Measurements from ENCODE around the gene SLX9.
"Not testable (repeated sequence)": the region's sequence is repeated elsewhere in the genome, so short reads cannot be mapped to it uniquely, and the experiment has no call there.

Gene SLX9

DNA sequence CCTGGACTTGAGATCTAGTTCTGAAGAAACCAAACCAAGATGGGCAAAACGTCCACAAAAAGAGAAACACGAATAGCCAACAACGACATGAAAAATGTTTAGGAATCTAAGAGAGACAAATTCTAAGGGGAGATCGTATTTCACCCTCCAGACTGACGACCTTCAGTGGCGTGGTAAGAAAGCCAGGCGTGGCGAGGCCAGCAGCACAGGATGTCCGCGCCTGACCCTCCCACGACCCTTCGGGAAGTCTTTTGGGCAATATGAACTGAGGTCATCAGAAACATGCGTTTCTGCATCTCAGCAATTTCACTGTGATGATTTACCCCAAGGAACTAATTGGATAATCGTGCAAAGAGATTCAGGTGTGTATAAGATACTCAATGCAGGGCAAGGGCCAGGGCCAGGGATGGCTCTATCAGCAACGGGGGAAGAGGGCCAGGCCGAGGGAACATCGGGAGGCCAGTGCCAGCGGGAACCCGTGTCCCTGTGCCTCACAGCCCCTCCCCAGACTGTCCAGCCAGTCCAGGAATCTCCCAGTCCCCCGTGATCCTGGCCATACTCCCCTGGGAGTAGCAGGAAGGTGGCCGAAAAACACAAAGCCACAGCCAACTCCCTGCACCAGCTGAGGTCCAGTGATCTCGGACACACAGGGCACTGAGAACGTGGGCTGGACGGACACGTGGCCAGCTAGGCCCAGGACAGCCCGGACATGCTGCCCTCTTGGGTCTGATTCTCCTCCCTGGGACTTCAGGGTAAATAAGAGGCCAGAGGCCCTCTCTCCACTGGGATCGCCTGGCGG lies 81.0 kb downstream of the SLX9 start:
- Histone ChIP-seq H3K27ac (ENCODE audit: low read length) (no peak overlapping the region), H3K4me1 (ENCODE audit: control insufficient read depth in 1 of 2, insufficient read depth in 2 of 2, low read length in 2 of 2) (peaks cover 0 to 10% of the 10 kb centered on the region in 2 donors), H3K36me3 (ENCODE audit: control insufficient read depth in 1 of 2, insufficient read depth in 2 of 2, low read length in 2 of 2) (no peaks in the 10 kb centered on the region), H3K27me3 (ENCODE audit: low read depth, low read length) (peaks cover 4% of the 10 kb centered on the region), H3K9me3 (ENCODE audit: control insufficient read depth in 1 of 2, low read length in 2 of 2) (peaks cover 0 to 4% of the 10 kb centered on the region in 2 donors), H3K4me3 (ENCODE audit: low read depth in 1 of 2, low read length in 2 of 2) (no peak overlapping the region)

DNA sequence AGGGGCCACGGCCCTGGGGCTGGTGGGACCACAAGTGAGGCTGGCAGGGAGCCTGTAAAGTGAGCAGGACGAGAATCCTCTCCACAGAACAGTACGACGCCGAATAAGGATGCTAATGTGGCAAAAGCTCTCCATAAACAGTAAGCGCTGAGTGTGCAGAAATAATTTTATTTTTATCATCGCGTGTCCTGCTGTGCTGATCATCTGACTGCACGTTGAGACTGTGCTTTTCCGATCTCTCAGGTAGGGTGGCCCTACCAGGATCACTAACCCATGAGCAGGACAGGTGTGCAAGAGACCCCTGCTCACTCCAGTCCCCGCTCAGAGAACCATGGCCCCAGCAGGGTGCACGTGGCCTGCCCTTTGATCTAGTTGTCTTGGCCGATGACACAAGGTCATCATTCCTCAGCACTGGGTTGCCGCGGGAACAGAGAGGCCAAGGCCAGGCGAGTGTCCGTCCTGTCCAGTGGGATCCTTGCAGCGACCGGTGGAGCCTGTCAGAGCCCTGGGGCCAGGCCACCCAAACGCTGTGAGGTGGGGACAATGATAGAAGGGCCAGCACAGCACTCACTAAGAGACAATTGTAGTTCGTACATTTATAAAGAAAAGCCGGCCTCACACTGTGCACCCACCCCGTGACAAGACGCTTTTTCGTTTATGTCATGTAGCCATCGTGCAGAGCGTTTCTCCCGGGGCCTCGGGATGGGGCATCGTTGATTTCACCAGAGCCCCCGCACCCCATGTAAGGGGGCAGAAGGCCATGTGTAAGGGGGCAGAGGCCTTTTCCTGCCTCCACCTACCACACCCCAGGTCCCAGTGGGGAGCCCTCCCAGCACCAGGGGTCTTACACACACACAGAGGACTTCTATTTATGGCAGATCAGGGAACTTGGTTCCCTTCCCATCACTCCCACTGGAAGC lies 81.9 kb downstream of the SLX9 start:
- H3K9me3 ChIP-seq (ENCODE audit: control insufficient read depth in 1 of 2, low read length in 2 of 2) = peaks cover 0 to 4% of the 10 kb centered on the region in 2 donors
- H3K4me1 ChIP-seq (ENCODE audit: control insufficient read depth in 1 of 2, insufficient read depth in 2 of 2, low read length in 2 of 2) = peaks cover 0 to 6% of the 10 kb centered on the region in 2 donors
- no peak overlapping the region for H3K27ac ChIP-seq (ENCODE audit: low read length)
- H3K4me3 ChIP-seq (ENCODE audit: low read depth in 1 of 2, low read length in 2 of 2) = no peak overlapping the region
- no peaks in the 10 kb centered on the region for H3K36me3 ChIP-seq (ENCODE audit: control insufficient read depth in 1 of 2, insufficient read depth in 2 of 2, low read length in 2 of 2)
- peaks cover 4% of the 10 kb centered on the region for H3K27me3 ChIP-seq (ENCODE audit: low read depth, low read length)

GRCh38 chr21:45022348-45022675 lies 82.5 kb downstream of the SLX9 start:
- no peak overlapping the region for H3K4me3 ChIP-seq (ENCODE audit: low read depth in 1 of 2, low read length in 2 of 2)
- no peaks in the 10 kb centered on the region for H3K36me3 ChIP-seq (ENCODE audit: control insufficient read depth in 1 of 2, insufficient read depth in 2 of 2, low read length in 2 of 2)
- peaks cover 0 to 4% of the 10 kb centered on the region in 2 donors for H3K9me3 ChIP-seq (ENCODE audit: control insufficient read depth in 1 of 2, low read length in 2 of 2)
- H3K4me1 ChIP-seq (ENCODE audit: control insufficient read depth in 1 of 2, insufficient read depth in 2 of 2, low read length in 2 of 2) = peaks cover 0 to 4% of the 10 kb centered on the region in 2 donors
- H3K27ac ChIP-seq (ENCODE audit: low read length) = no peak overlapping the region
- peaks cover 4% of the 10 kb centered on the region for H3K27me3 ChIP-seq (ENCODE audit: low read depth, low read length)

- Histone ChIP-seq H3K27me3 (ENCODE audit: low read depth, low read length) (peaks cover 2% of the 10 kb centered on the region), H3K27ac (ENCODE audit: low read length) (no peak overlapping the region), H3K4me3 (ENCODE audit: low read depth in 1 of 2, low read length in 2 of 2) (no peak overlapping the region), H3K9me3 (ENCODE audit: control insufficient read depth in 1 of 2, low read length in 2 of 2) (peaks cover 0 to 4% of the 10 kb centered on the region in 2 donors), H3K4me1 (ENCODE audit: control insufficient read depth in 1 of 2, insufficient read depth in 2 of 2, low read length in 2 of 2) (peaks cover 0 to 4% of the 10 kb centered on the region in 2 donors), H3K36me3 (ENCODE audit: control insufficient read depth in 1 of 2, insufficient read depth in 2 of 2, low read length in 2 of 2) (no peaks in the 10 kb centered on the region)
Observed at GRCh38 chr21:45022736-45023135, 82.9 kb downstream of the SLX9 start.

GRCh38 chr21:45024516-45024915 lies 84.7 kb downstream of the SLX9 start:
- not testable (repeated sequence) for H3K4me1 ChIP-seq (ENCODE audit: control insufficient read depth in 1 of 2, insufficient read depth in 2 of 2, low read length in 2 of 2); H3K4me3 ChIP-seq (ENCODE audit: low read depth in 1 of 2, low read length in 2 of 2); H3K36me3 ChIP-seq (ENCODE audit: control insufficient read depth in 1 of 2, insufficient read depth in 2 of 2, low read length in 2 of 2); H3K27me3 ChIP-seq (ENCODE audit: low read depth, low read length); H3K27ac ChIP-seq (ENCODE audit: low read length); H3K9me3 ChIP-seq (ENCODE audit: control insufficient read depth in 1 of 2, low read length in 2 of 2)

GRCh38 chr21:45026066-45026745 lies 86.4 kb downstream of the SLX9 start:
- Histone ChIP-seq H3K36me3 (ENCODE audit: control insufficient read depth in 1 of 2, insufficient read depth in 2 of 2, low read length in 2 of 2) (no peaks in the 10 kb centered on the region), H3K4me3 (ENCODE audit: low read depth in 1 of 2, low read length in 2 of 2) (no peak overlapping the region), H3K27ac (ENCODE audit: low read length) (no peak overlapping the region), H3K4me1 (ENCODE audit: control insufficient read depth in 1 of 2, insufficient read depth in 2 of 2, low read length in 2 of 2) (peaks cover 0 to 11% of the 10 kb centered on the region in 2 donors), H3K9me3 (ENCODE audit: control insufficient read depth in 1 of 2, low read length in 2 of 2) (peaks cover 0 to 4% of the 10 kb centered on the region in 2 donors), H3K27me3 (ENCODE audit: low read depth, low read length) (no peaks in the 10 kb centered on the region)

Data from muscle layer of duodenum (tissue), 2 donors.